Endothelial cell of umbilical vein (primary cell): ENCODE measurements around the gene CD37. TPM values are rescaled to one million over a fixed set of nuclear protein-coding genes. Genes with fewer than 3 reads are reported as not detected.
A peak's percentile ranks its signal among the peaks of the same experiment; 100 is the strongest.

Experiments
- BruUV-seq: library from RNA; stranded (reverse); fragments of 400-500 nt; replicated peaks from 2 replicates; lab custom pipeline; 2021; lab: Mats Ljungman, UMichigan
- CTCF ChIA-PET: fragments of 300-600, 350-600 bp; sonication (Branson Sonifier 250); formaldehyde crosslinking; loops from one replicate; lab custom pipeline; 2021; ENCODE audit warnings: antibody characterized with exemption, inconsistent platforms; lab: Charles Lee
- POLR2A ChIA-PET: fragments of 300-600, 350-600 bp; sonication (Branson Sonifier 250); formaldehyde crosslinking; loops from one replicate; lab custom pipeline; 2021; ENCODE audit warnings: antibody characterized with exemption, inconsistent platforms; lab: Charles Lee
- DNase-seq: peaks from one replicate; pipeline ENCODE4 v3.0.0-alpha.2; 2011; ENCODE audit warnings: low read depth, low spot score
- FAIRE-seq: peaks from 2 replicates; lab custom pipeline; 2011; peaks lifted over from hg19 to GRCh38; lab: Jason Lieb, UNC
- H2AFZ ChIP-seq: 2 replicates; pipeline ENCODE4 v1.6.0; 2012; ENCODE audit warnings: low read depth, low read length, control low read depth, inconsistent platforms
- H3K27ac ChIP-seq: 2 replicates; pipeline ENCODE4 v1.5.1; 2011; ENCODE audit warnings: low read depth, mild to moderate bottlenecking, control low read depth, low read length, moderate library complexity; ENCODE audit not compliant: insufficient read depth
- H3K27me3 ChIP-seq, 2 experiments: 2 replicates each; pipeline versions ENCODE4 v1.6.0 to v1.6.1; 2011; ENCODE audit warnings: low read length in 2 of 2, mixed read lengths in 1 of 2; ENCODE audit not compliant: control insufficient read depth in 2 of 2, insufficient read depth in 2 of 2
- H3K36me3 ChIP-seq, 2 experiments: 2 replicates in 1 of 2; 3 replicates in 1 of 2; pipeline ENCODE4 v1.5.1; 2011; ENCODE audit warnings: low read length in 2 of 2, mild to moderate bottlenecking in 1 of 2, moderate library complexity in 1 of 2; ENCODE audit not compliant: control insufficient read depth in 2 of 2, insufficient read depth in 2 of 2; ENCODE audit errors: extremely low read depth in 1 of 2
- H3K4me1 ChIP-seq: 3 replicates; pipeline ENCODE4 v1.5.1; 2011; ENCODE audit warnings: mild to moderate bottlenecking, low read length; ENCODE audit not compliant: control insufficient read depth, insufficient read depth; ENCODE audit errors: extremely low read depth
- H3K4me2 ChIP-seq: 2 replicates; pipeline ENCODE4 v1.6.1; 2011; ENCODE audit warnings: low read length, control low read depth, mixed read lengths; ENCODE audit not compliant: insufficient read depth
- H3K4me3 ChIP-seq, 3 experiments: fragments of 200-600 bp in 1 of 3; sonication (generic), shearing (Covaris generic) in 1 of 3; replicated peaks in 1 of 3; 2 replicates each; pipeline ENCODE4 v1.5.1; 2011 to 2016; ENCODE audit warnings: control low read depth in 3 of 3, low read length in 3 of 3, mild to moderate bottlenecking in 2 of 3, inconsistent platforms in 1 of 3, low read depth in 1 of 3, moderate library complexity in 1 of 3; ENCODE audit not compliant: insufficient read depth in 1 of 3
- H3K79me2 ChIP-seq: 2 replicates; pipeline ENCODE4 v1.6.0; 2012; ENCODE audit warnings: low read length, inconsistent platforms; ENCODE audit not compliant: control insufficient read depth, insufficient read depth
- H3K9ac ChIP-seq: replicated peaks from 2 replicates; pipeline ENCODE3; 2011; ENCODE audit warnings: low read length, control low read depth; ENCODE audit not compliant: insufficient read depth; ENCODE audit errors: extremely low read depth
- H3K9me1 ChIP-seq: replicated peaks from 3 replicates; pipeline ENCODE4 v1.6.0; 2011; ENCODE audit warnings: mild to moderate bottlenecking, low read length; ENCODE audit not compliant: control insufficient read depth, insufficient read depth; ENCODE audit errors: extremely low read depth
- H3K9me3 ChIP-seq: replicated peaks from 2 replicates; pipeline ENCODE4 v1.5.1; 2012; ENCODE audit warnings: low read length, inconsistent platforms; ENCODE audit not compliant: control insufficient read depth, insufficient read depth
- H4K20me1 ChIP-seq: replicated peaks from 2 replicates; pipeline ENCODE3; 2011; ENCODE audit warnings: mild to moderate bottlenecking, low read length; ENCODE audit not compliant: control insufficient read depth, insufficient read depth; ENCODE audit errors: extremely low read depth
- CTCF ChIP-seq, 2 donors: IDR thresholded peaks; 1 replicate in 1 of 2; 2 replicates in 1 of 2; pipeline ENCODE4 v1.5.1; 2011; ENCODE audit warnings: low read length in 2 of 2, mild to moderate bottlenecking in 2 of 2, moderate library complexity in 2 of 2, control low read depth in 1 of 2, inconsistent platforms in 1 of 2, low read depth in 1 of 2; ENCODE audit not compliant: insufficient read depth in 1 of 2; ENCODE audit errors: extremely low read depth in 1 of 2
- EZH2 ChIP-seq: IDR thresholded peaks from 2 replicates; pipeline ENCODE4 v1.6.1; 2012; ENCODE audit warnings: borderline replicate concordance, low read depth, mild to moderate bottlenecking, moderate library complexity, low read length, inconsistent platforms; ENCODE audit not compliant: severe bottlenecking
- FOS ChIP-seq: IDR thresholded peaks from 2 replicates; pipeline ENCODE4 v1.6.1; 2011; ENCODE audit warnings: mild to moderate bottlenecking, low read length, moderate library complexity, borderline replicate concordance; ENCODE audit not compliant: insufficient read depth
- GATA2 ChIP-seq: IDR thresholded peaks from 2 replicates; pipeline ENCODE4 v1.7.0; 2011; ENCODE audit warnings: low read depth, mild to moderate bottlenecking, moderate library complexity, mixed read lengths, low read length; ENCODE audit not compliant: insufficient read length, insufficient read depth
- JUN ChIP-seq: IDR thresholded peaks from 2 replicates; pipeline ENCODE4 v1.6.1; 2011; ENCODE audit warnings: borderline replicate concordance, low read depth; ENCODE audit not compliant: insufficient read length, insufficient read depth
- MAX ChIP-seq: IDR thresholded peaks from 2 replicates; pipeline ENCODE4 v1.6.1; 2011; ENCODE audit not compliant: insufficient read depth, insufficient read length
- MYC ChIP-seq: IDR thresholded peaks from one replicate; pipeline ENCODE4 v1.6.1; 2011; ENCODE audit warnings: mild to moderate bottlenecking, low read depth, low read length
- POLR2A ChIP-seq: IDR thresholded peaks from 2 replicates; pipeline ENCODE4 v1.6.1; 2012; ENCODE audit warnings: low read depth, mild to moderate bottlenecking, control low read depth, low read length
- POLR2AphosphoS5 ChIP-seq: IDR thresholded peaks from 2 replicates; pipeline ENCODE4 v1.6.1; 2012; ENCODE audit warnings: low read depth, mild to moderate bottlenecking, control low read depth, low read length, moderate library complexity; ENCODE audit not compliant: insufficient read depth
- dilution Hi-C: fragments of 300-500 bp; cut with MboI; formaldehyde crosslinking; loops from one replicate; pipeline ENCODE4 v1.15.0; 2019; ENCODE audit warnings: low sequenced_read_pairs; ENCODE audit not compliant: extremely low pct_ligation_motif_present
- intact Hi-C: fragments of 100-400 bp; cut with micrococcal nuclease; formaldehyde crosslinking; loops from one replicate; pipeline ENCODE4 v1.10.0; 2022
- polyA plus RNA-seq, 4 experiments: library from polyadenylated mRNA; depleted of rRNA in 3 of 4; stranded (reverse) in 3 of 4; unstranded in 1 of 4; fragments of >200 nt; gene quantifications; 2 replicates each; pipeline versions ENCODE4 v1.2.1 to v1.2.3, GENCODE V29; 2011 to 2012; ENCODE audit warnings: missing spikeins in 1 of 4
- total RNA-seq: library from RNA; stranded (reverse); gene quantifications from 2 replicates; pipeline ENCODE4 v1.2.3, GENCODE V29; 2021

The CD37 gene
- total and polyA plus RNA-seq, 2 donors (not counting 3 experiments of a cell fraction or from before 2014, with no cell fraction given), result not detected

- Histone ChIP-seq H3K79me2 (no peaks in the 10 kb centered on the region), H3K27ac (no peak overlapping the region), H3K4me3 (no peak overlapping the region), H3K4me1 (peaks cover 5% of the 10 kb centered on the region), H3K27me3 (no peaks in the 10 kb centered on the region), H3K9me3 (no peaks in the 10 kb centered on the region), H3K36me3 (no peaks in the 10 kb centered on the region), H4K20me1 (no peaks in the 10 kb centered on the region), H3K4me2 (no peak overlapping the region), H2AFZ (no peak overlapping the region), H3K9ac (no peak overlapping the region), H3K9me1 (no peaks in the 10 kb centered on the region)
- CTCF ChIA-PET, result no interaction called here
- DNase-seq (no peak), FAIRE-seq (no peak)
- intact Hi-C loops (no loop called here), dilution Hi-C loops (no loop called here)
- BruUV-seq, result no TSS peak
- TF ChIP-seq MYC (no peak), POLR2AphosphoS5 (peak; percentile 38)
- POLR2A ChIA-PET, result no interaction called here
Measured at GRCh38 chr19:49333811-49334288, 1.4 kb upstream of the CD37 start.

GRCh38 chr19:49335784-49336481 is 727 bp downstream of the CD37 start:
- POLR2A ChIA-PET, result no interaction called here
- intact Hi-C loops (no loop called here), dilution Hi-C loops (no loop called here)
- H3K27me3 ChIP-seq, result no peaks in the 10 kb centered on the region
- CTCF ChIA-PET, result no interaction called here
- no peak overlapping the region for H3K4me3 ChIP-seq
- H3K36me3 ChIP-seq, result no peaks in the 10 kb centered on the region
- H4K20me1 ChIP-seq, result no peaks in the 10 kb centered on the region
- FAIRE-seq, result no peak
- BruUV-seq, result no TSS peak
- no peak overlapping the region for H3K4me2 ChIP-seq
- DNase-seq, result no peak
- H2AFZ ChIP-seq, result no peak overlapping the region
- H3K9me1 ChIP-seq, result no peaks in the 10 kb centered on the region
- no peak overlapping the region for H3K27ac ChIP-seq
- no peaks in the 10 kb centered on the region for H3K9me3 ChIP-seq
- peaks cover 20% of the 10 kb centered on the region for H3K4me1 ChIP-seq
- TF ChIP-seq GATA2, result no peak
- no peak for TF ChIP-seq CTCF (IDR thresholded peaks at IDR 0.05; ENCODE audit: extremely low read depth in 1 of 2, insufficient read depth in 1 of 2, low read depth in 1 of 2, low read length in 2 of 2)
- TF ChIP-seq MAX, result no peak
- TF ChIP-seq MYC, result no peak
- TF ChIP-seq JUN, result no peak
- no peak for TF ChIP-seq POLR2A
- TF ChIP-seq FOS, result no peak
- no peak for TF ChIP-seq POLR2AphosphoS5
- TF ChIP-seq EZH2, result no peak
- H3K9ac ChIP-seq, result no peak overlapping the region
- no peaks in the 10 kb centered on the region for H3K79me2 ChIP-seq
